ENCODE measurements around the gene C1orf122. TPM values are rescaled to one million over a fixed set of nuclear protein-coding genes. Genes with fewer than 3 reads are reported as not detected.

C1orf122 gene
- total RNA-seq, 2 donors from 2014 or later, result 17.7 to 29.4 TPM

DNA sequence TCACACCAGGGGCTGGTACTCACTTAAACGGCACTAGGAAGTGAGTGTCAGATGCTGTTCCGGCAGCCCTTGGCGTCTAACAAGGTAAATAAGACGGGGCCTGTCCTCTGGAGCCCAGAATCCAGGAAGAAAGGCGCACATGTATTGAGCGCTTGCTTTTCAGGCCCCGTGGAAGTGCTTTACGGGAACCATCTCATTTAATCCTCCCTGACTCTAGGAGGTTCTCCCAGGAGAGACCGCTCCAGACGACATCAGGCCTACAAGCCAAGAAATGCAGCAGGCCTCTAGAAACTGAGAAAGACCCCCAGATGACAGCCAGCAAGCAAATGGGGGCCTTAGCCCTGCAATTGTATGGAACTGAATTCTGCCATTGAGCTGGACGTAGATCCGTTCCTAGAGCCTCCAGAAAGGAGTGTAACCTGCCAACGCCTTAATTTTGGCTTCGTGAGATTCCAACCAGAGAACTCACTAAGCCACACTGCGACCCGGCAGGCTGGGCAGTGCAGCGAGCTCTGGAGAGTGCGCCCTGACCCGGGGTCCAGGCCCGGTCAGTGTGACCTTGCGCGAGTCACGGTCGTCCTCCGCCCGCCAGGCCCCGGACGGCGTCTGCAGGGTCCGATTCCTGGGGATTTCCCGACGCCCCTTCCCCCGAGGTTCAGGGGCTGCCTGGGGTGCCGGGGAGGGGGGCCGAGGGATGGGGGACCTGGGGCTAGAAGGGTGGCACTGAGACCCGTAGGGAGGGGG, 14.5 kb upstream of the C1orf122 start:
- Mint-ChIP-seq H3K27me3 (peaks cover 24% of the 10 kb centered on the region), H3K4me1 (peaks cover 10% of the 10 kb centered on the region)
- no peak for ATAC-seq (replicated peaks)

GRCh38 chr1:37793773-37794371, 13.7 kb upstream of the C1orf122 start, which contains the start of gene MANEAL:
Gene MANEAL, plus strand, starts transcription at chr1:37793847. Its CDS starts 336 bp downstream, at chr1:37794183.
- Mint-ChIP-seq H3K4me3 (peak within 1 kb of the TSS; percentile 70), H3K9me3 (no peaks in the 10 kb centered on the region), H3K4me1 (peaks cover 10% of the 10 kb centered on the region), H3K27me3 (peaks cover 18% of the 10 kb centered on the region), H3K27ac (no peak within 1 kb of the TSS), H3K36me3 (ENCODE audit: low read depth) (peaks cover 2% of the 10 kb centered on the region)
- peak; percentile 82 for ATAC-seq (replicated peaks)

More for the DNA sequence above, 14.5 kb upstream of the C1orf122 start:
- Mint-ChIP-seq H3K27ac (no peak overlapping the region), H3K9me3 (no peaks in the 10 kb centered on the region), H3K36me3 (ENCODE audit: low read depth) (no peaks in the 10 kb centered on the region), H3K4me3 (peak overlapping the region; percentile 70)

DNA sequence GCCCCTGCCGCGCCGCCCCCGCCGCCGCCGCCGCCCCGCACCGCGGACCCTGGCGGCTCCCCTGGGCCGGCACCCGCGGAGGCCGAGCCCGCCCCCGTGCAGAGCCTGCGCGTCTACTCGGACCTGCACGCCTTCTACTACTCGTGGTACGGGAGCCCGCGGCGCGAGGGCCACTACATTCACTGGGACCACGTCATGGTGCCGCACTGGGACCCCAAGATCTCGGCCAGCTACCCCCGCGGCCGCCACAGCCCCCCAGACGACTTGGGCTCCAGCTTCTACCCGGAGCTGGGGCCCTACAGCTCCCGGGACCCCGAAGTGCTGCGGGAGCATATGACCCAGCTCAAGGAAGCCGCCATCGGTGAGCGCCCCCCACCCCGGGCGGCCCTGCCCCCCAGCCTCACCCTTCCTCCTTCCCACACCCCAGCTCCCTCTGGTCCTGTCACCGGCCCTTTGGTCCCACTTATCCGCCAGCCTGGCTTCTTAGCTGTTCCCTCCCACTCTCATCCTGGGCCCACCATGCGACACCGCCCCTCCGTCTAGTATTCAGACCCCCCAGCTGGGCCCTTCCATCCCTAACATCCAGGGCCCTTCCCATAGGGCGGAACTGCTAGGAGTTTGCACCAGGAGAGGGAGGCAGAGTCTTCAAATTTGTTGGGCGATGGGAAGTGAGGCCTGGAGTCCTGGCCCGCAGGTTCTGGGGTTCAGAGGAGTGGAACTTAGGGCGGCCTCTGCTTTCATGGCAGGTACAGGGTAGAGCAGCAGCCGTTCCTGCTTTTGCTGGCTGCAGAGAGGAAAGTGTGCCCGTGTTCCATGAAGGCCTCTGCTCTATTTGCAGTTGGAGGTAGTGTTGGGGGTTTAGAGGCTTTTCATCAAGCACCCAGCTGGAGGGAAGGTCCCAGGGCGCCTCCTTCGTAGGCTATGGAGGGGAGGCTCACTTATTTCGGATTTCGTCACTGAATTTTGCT, 12.9 kb upstream of the C1orf122 start:
- H3K27ac Mint-ChIP-seq, result no peak overlapping the region

GRCh38 chr1:37795340-37796125, 12.1 kb upstream of the C1orf122 start:
- H3K36me3 Mint-ChIP-seq (ENCODE audit: low read depth), result peaks cover 17% of the 10 kb centered on the region
- ATAC-seq (replicated peaks), result no peak

More for the DNA sequence above, 12.9 kb upstream of the C1orf122 start:
- ATAC-seq (replicated peaks), result peak; percentile 42
- H3K27me3 Mint-ChIP-seq, result peaks cover 18% of the 10 kb centered on the region
- H3K4me1 Mint-ChIP-seq, result peaks cover 10% of the 10 kb centered on the region
- peaks cover 9% of the 10 kb centered on the region for H3K36me3 Mint-ChIP-seq (ENCODE audit: low read depth)
- no peaks in the 10 kb centered on the region for H3K9me3 Mint-ChIP-seq
- peak overlapping the region; percentile 70 for H3K4me3 Mint-ChIP-seq

GRCh38 chr1:37797750-37798345, 9.7 kb upstream of the C1orf122 start:
- Mint-ChIP-seq H3K4me1 (peaks cover 10% of the 10 kb centered on the region), H3K36me3 (ENCODE audit: low read depth) (peaks cover 38% of the 10 kb centered on the region), H3K27me3 (peaks cover 3% of the 10 kb centered on the region), H3K9me3 (no peaks in the 10 kb centered on the region), H3K27ac (no peak overlapping the region), H3K4me3 (no peak overlapping the region)
- no peak for ATAC-seq (replicated peaks)

More at GRCh38 chr1:37795340-37796125, 12.1 kb upstream of the C1orf122 start:
- H3K27ac Mint-ChIP-seq, result no peak overlapping the region
- peaks cover 18% of the 10 kb centered on the region for H3K27me3 Mint-ChIP-seq
- peak overlapping the region; percentile 70 for H3K4me3 Mint-ChIP-seq
- H3K9me3 Mint-ChIP-seq, result no peaks in the 10 kb centered on the region
- H3K4me1 Mint-ChIP-seq, result peaks cover 10% of the 10 kb centered on the region

DNA sequence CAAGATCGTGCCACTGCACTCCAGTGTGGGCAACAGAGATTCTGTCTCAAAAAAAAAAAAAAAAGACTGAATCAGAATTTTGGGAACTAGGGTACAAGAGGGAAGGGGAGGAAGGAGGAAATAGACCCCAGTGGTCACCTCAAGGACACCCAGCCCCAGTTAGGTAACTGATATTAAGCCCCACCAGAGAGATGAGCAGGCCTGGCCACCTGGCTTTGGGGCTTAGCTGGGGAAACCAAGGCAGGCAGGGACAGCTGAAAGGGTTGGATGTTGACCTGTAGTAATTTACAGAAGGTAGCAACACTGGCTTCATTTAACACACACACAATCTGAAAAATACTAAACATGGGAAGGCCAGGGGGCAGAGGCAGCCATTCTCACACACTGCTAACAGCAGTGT, 5.2 kb upstream of the C1orf122 start:
- H3K27ac Mint-ChIP-seq, result no peak overlapping the region

DNA sequence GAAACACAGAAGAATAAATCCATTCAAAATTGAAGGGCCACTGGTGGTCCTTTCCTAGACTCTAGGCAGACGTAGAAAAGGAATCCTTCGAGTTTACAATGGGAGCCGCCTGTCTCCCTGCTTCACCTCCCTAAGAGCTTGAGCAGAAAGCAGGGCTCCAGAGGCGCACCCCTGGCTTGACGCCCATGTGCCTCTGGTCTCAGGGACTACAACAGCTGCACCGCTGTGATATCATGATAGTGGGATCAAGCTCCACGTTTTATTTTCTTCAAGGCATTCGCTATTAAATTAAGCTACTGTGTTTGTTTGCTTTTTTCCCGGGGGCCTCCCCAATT, 403 bp upstream of the C1orf122 start:
- Mint-ChIP-seq H3K27ac (peak overlapping the region; percentile 94), H3K27me3 (no peaks in the 10 kb centered on the region), H3K4me1 (peaks cover 5% of the 10 kb centered on the region), H3K4me3 (peak overlapping the region; percentile 88), H3K36me3 (ENCODE audit: low read depth) (peaks cover 69% of the 10 kb centered on the region), H3K9me3 (no peaks in the 10 kb centered on the region)
- no peak for ATAC-seq (replicated peaks)

More for the DNA sequence above, 5.2 kb upstream of the C1orf122 start:
- ATAC-seq (replicated peaks), result no peak
- Mint-ChIP-seq H3K4me3 (no peak overlapping the region), H3K36me3 (ENCODE audit: low read depth) (peaks cover 84% of the 10 kb centered on the region), H3K9me3 (no peaks in the 10 kb centered on the region), H3K27me3 (no peaks in the 10 kb centered on the region), H3K4me1 (no peaks in the 10 kb centered on the region)

GRCh38 chr1:37808369-37809319, 1.1 kb downstream of the C1orf122 start:
- no peaks in the 10 kb centered on the region for H3K9me3 Mint-ChIP-seq
- peak; percentile 60 for ATAC-seq (replicated peaks)
- H3K4me1 Mint-ChIP-seq, result peaks cover 5% of the 10 kb centered on the region

DNA sequence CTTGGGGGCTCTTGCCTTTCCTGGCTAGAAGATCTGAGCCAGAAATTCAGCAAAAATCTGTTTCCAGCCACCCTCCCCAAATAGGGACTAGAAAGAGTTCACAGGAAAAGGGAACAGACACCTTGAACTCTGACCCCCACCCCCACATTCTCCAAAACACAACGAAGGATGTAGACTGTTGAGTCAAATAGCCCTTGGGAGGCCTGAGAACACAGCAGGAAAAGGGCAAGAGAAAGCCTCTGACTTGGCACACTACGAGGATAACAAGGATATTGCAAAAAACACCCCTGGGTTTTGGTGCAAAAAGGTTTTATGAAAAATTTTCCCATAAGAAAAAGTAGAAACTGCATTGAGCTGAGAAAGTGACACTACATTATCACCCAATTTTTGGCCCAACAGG, 2.4 kb downstream of the C1orf122 start:
- Mint-ChIP-seq H3K4me3 (no peak overlapping the region), H3K27me3 (no peaks in the 10 kb centered on the region), H3K27ac (no peak overlapping the region), H3K4me1 (peaks cover 5% of the 10 kb centered on the region), H3K36me3 (ENCODE audit: low read depth) (peaks cover 57% of the 10 kb centered on the region), H3K9me3 (no peaks in the 10 kb centered on the region)
- ATAC-seq (replicated peaks), result no peak

More at GRCh38 chr1:37808369-37809319, 1.1 kb downstream of the C1orf122 start:
- Mint-ChIP-seq H3K36me3 (ENCODE audit: low read depth) (peaks cover 57% of the 10 kb centered on the region), H3K4me3 (peak overlapping the region; percentile 88), H3K27me3 (no peaks in the 10 kb centered on the region), H3K27ac (peak overlapping the region; percentile 94)

DNA sequence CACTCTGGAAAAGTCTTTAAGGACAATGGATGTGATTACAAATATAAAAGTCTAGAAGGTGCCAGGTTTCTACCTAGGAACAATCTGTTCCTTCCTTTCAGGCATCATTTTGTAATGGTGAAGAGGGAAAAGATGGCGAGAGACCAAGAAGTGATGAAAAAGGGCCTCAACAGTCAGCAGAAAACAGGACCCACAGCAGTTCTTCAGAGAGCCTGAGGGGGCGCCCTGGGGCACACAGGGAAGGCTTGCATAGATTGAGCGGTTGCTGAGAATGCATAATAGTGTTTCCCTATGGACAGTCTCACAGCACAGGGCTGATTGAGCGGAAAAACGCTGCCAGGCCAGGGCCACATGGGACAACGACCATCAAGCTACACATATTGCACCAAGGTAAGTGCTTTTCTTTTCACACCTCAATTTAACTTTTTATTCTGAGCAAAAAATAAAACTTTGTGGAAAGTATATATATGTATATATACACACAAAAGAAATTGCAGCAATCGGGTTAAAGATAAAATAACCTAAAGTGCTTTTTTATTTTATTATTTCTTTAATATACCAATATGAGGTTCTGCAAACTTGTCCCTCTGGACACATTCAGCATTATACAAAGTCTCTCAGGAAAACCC, 3.6 kb downstream of the C1orf122 start:
- Mint-ChIP-seq H3K4me1 (peaks cover 5% of the 10 kb centered on the region), H3K9me3 (no peaks in the 10 kb centered on the region), H3K27me3 (no peaks in the 10 kb centered on the region), H3K4me3 (no peak overlapping the region), H3K36me3 (ENCODE audit: low read depth) (peaks cover 56% of the 10 kb centered on the region), H3K27ac (peak overlapping the region; percentile 13)
- ATAC-seq (replicated peaks), result peak; percentile 42

GRCh38 chr1:37813529-37814145, 6.0 kb downstream of the C1orf122 start:
- Mint-ChIP-seq H3K9me3 (no peaks in the 10 kb centered on the region), H3K27ac (no peak overlapping the region), H3K27me3 (no peaks in the 10 kb centered on the region), H3K4me3 (no peak overlapping the region), H3K4me1 (peaks cover 5% of the 10 kb centered on the region), H3K36me3 (ENCODE audit: low read depth) (peaks cover 59% of the 10 kb centered on the region)
- no peak for ATAC-seq (replicated peaks)

GRCh38 chr1:37814252-37814651, 6.7 kb downstream of the C1orf122 start:
- ATAC-seq (replicated peaks), result no peak
- Mint-ChIP-seq H3K27ac (no peak overlapping the region), H3K4me1 (peaks cover 5% of the 10 kb centered on the region), H3K27me3 (no peaks in the 10 kb centered on the region), H3K4me3 (no peak overlapping the region), H3K9me3 (no peaks in the 10 kb centered on the region), H3K36me3 (ENCODE audit: low read depth) (peaks cover 59% of the 10 kb centered on the region)

All from activated T-helper 17 cell treated with anti-CD3 and anti-CD28 coated beads, Interleukin-2, amount 50 U/mL, for 72 hours (primary cell).